Muscle of leg (tissue), 11 donors: ENCODE results near the gene GHR. TPM values are rescaled to one million over a fixed set of nuclear protein-coding genes. Genes with fewer than 3 reads are reported as not detected.

Experiments
- DNase-seq: peaks from one replicate; pipeline ENCODE4 v3.0.0; 2013
- H3K27ac ChIP-seq: one replicate; pipeline ENCODE4 v1.5.1; 2013; ENCODE audit warnings: mild to moderate bottlenecking, low read length, control low read depth
- H3K27me3 ChIP-seq: one replicate; pipeline ENCODE4 v1.6.1; 2013; ENCODE audit warnings: low read length; ENCODE audit not compliant: control insufficient read depth, insufficient read depth
- H3K36me3 ChIP-seq: one replicate; pipeline ENCODE4 v1.6.1; 2013; ENCODE audit warnings: low read length; ENCODE audit not compliant: control insufficient read depth, insufficient read depth
- H3K4me1 ChIP-seq: one replicate; pipeline ENCODE4 v1.6.1; 2013; ENCODE audit warnings: low read length; ENCODE audit not compliant: control insufficient read depth, insufficient read depth
- H3K4me3 ChIP-seq: one replicate; pipeline ENCODE4 v1.5.1; 2013; ENCODE audit warnings: low read length, control low read depth
- H3K9me3 ChIP-seq: replicated peaks from 2 replicates; pipeline ENCODE4 v1.6.1; 2013; ENCODE audit warnings: low read depth, low read length; ENCODE audit not compliant: control insufficient read depth
- WGBS: methylation state at CpG from one replicate; pipeline ENCODE4 v1.1.5; 2013; ENCODE audit warnings: missing lambda C conversion rate; ENCODE audit not compliant: insufficient coverage; 5-methylcytosine and 5-hydroxymethylcytosine counted together
- polyA plus RNA-seq, 8 donors: library from polyadenylated mRNA; unstranded; fragments of 120-200 nt; gene quantifications; one replicate each; pipeline versions ENCODE4 v1.2.1 to v1.2.3, GENCODE V29; 2013; ENCODE audit warnings: inconsistent platforms in 1 of 8, low replicate concordance in 1 of 8; ENCODE audit not compliant: insufficient read length in 8 of 8, insufficient read depth in 1 of 8
- total RNA-seq: library from RNA; stranded (reverse); fragments of 120-200 nt; gene quantifications from one replicate; pipeline ENCODE4 v1.2.4, GENCODE V29; 2013

The GHR gene
- total and polyA plus RNA-seq, 9 donors: 13.0 to 20.0 (median 17.3) TPM

GRCh38 chr5:42592401-42593140 is 169.3 kb downstream of the GHR start:
- H3K4me1 ChIP-seq: peaks cover 22% of the 10 kb centered on the region
- no peak for DNase-seq
- no peaks in the 10 kb centered on the region for H3K9me3 ChIP-seq
- no CpG with 5 or more reads among the region's 5 CpGs for WGBS
- no peaks in the 10 kb centered on the region for H3K36me3 ChIP-seq
- no peak overlapping the region for H3K27ac ChIP-seq
- no peaks in the 10 kb centered on the region for H3K27me3 ChIP-seq
- no peak overlapping the region for H3K4me3 ChIP-seq

- no peak for DNase-seq
- Histone ChIP-seq H3K27ac (no peak overlapping the region), H3K4me1 (peaks cover 20% of the 10 kb centered on the region), H3K9me3 (no peaks in the 10 kb centered on the region), H3K4me3 (no peak overlapping the region), H3K36me3 (no peaks in the 10 kb centered on the region), H3K27me3 (no peaks in the 10 kb centered on the region)
Measured at GRCh38 chr5:42593591-42593990, 170.4 kb downstream of the GHR start.

GRCh38 chr5:42595597-42595996 is 172.4 kb downstream of the GHR start:
- no peaks in the 10 kb centered on the region for H3K36me3 ChIP-seq
- H3K27me3 ChIP-seq: no peaks in the 10 kb centered on the region
- 20% methylated on average over 1 of the region's 2 CpGs for WGBS
- peak; percentile 44 for DNase-seq
- peaks cover 19% of the 10 kb centered on the region for H3K4me1 ChIP-seq
- no peak overlapping the region for H3K27ac ChIP-seq
- no peaks in the 10 kb centered on the region for H3K9me3 ChIP-seq
- H3K4me3 ChIP-seq: no peak overlapping the region

- DNase-seq: no peak
- no CpG with 5 or more reads among the region's 1 CpG for WGBS
- Histone ChIP-seq H3K27me3 (no peaks in the 10 kb centered on the region), H3K4me3 (no peak overlapping the region), H3K36me3 (no peaks in the 10 kb centered on the region), H3K27ac (no peak overlapping the region), H3K9me3 (no peaks in the 10 kb centered on the region), H3K4me1 (peaks cover 9% of the 10 kb centered on the region)
Measured at GRCh38 chr5:42596817-42597216, 173.6 kb downstream of the GHR start.

- no peaks in the 10 kb centered on the region for H3K36me3 ChIP-seq
- no peak for DNase-seq
- no peaks in the 10 kb centered on the region for H3K27me3 ChIP-seq
- no peak overlapping the region for H3K27ac ChIP-seq
- no peak overlapping the region for H3K4me3 ChIP-seq
- no peaks in the 10 kb centered on the region for H3K9me3 ChIP-seq
- 100% methylated on average over 2 of the region's 4 CpGs for WGBS
- H3K4me1 ChIP-seq: peaks cover 7% of the 10 kb centered on the region
Measured at GRCh38 chr5:42597318-42597937, 174.2 kb downstream of the GHR start.

GRCh38 chr5:42598311-42598710 is 175.1 kb downstream of the GHR start:
- H3K4me3 ChIP-seq: no peak overlapping the region
- no peak overlapping the region for H3K27ac ChIP-seq
- no peaks in the 10 kb centered on the region for H3K36me3 ChIP-seq
- no peaks in the 10 kb centered on the region for H3K27me3 ChIP-seq
- peaks cover 7% of the 10 kb centered on the region for H3K4me1 ChIP-seq
- H3K9me3 ChIP-seq: no peaks in the 10 kb centered on the region
- DNase-seq: no peak

- WGBS: 100% methylated on average over 1 of the region's 3 CpGs
- no peak for DNase-seq
- Histone ChIP-seq H3K4me3 (no peak overlapping the region), H3K4me1 (peaks cover 7% of the 10 kb centered on the region), H3K27me3 (no peaks in the 10 kb centered on the region), H3K9me3 (no peaks in the 10 kb centered on the region), H3K36me3 (no peaks in the 10 kb centered on the region), H3K27ac (no peak overlapping the region)
Measured at GRCh38 chr5:42599106-42599505, 175.9 kb downstream of the GHR start.

GRCh38 chr5:42600441-42600840 is 177.2 kb downstream of the GHR start:
- no peak overlapping the region for H3K27ac ChIP-seq

GRCh38 chr5:42604171-42604711 is 181.0 kb downstream of the GHR start:
- H3K27ac ChIP-seq: no peak overlapping the region
- no peaks in the 10 kb centered on the region for H3K27me3 ChIP-seq
- no peak for DNase-seq
- no peaks in the 10 kb centered on the region for H3K36me3 ChIP-seq
- H3K9me3 ChIP-seq: no peaks in the 10 kb centered on the region
- no peak overlapping the region for H3K4me3 ChIP-seq
- H3K4me1 ChIP-seq: peaks cover 5% of the 10 kb centered on the region

More at GRCh38 chr5:42600441-42600840, 177.2 kb downstream of the GHR start:
- Histone ChIP-seq H3K4me1 (peaks cover 9% of the 10 kb centered on the region), H3K4me3 (no peak overlapping the region), H3K27me3 (no peaks in the 10 kb centered on the region), H3K36me3 (no peaks in the 10 kb centered on the region), H3K9me3 (no peaks in the 10 kb centered on the region)
- WGBS: no CpG with 5 or more reads among the region's 1 CpG
- DNase-seq: no peak

GRCh38 chr5:42605490-42605889 is 182.3 kb downstream of the GHR start:
- Histone ChIP-seq H3K27me3 (no peaks in the 10 kb centered on the region), H3K36me3 (no peaks in the 10 kb centered on the region), H3K4me1 (peaks cover 5% of the 10 kb centered on the region), H3K27ac (no peak overlapping the region), H3K4me3 (no peak overlapping the region), H3K9me3 (no peaks in the 10 kb centered on the region)
- DNase-seq: no peak
- no CpG with 5 or more reads among the region's 2 CpGs for WGBS
